HEK293 (cell line): ENCODE results near the gene EPOP.
A peak's percentile ranks its signal among the peaks of the same experiment; 100 is the strongest.

Experiments used
- CTCF ChIA-PET: fragments of 350-600 bp; formaldehyde crosslinking; extraction: SDS; loops from one replicate; lab custom pipeline; 2021; ENCODE audit warnings: antibody characterized with exemption; lab: Yijun Ruan, JAX
- POLR2A ChIA-PET: fragments of 300-600 bp; formaldehyde crosslinking; extraction: SDS; loops from one replicate; lab custom pipeline; 2020; ENCODE audit warnings: antibody characterized with exemption, inconsistent platforms; lab: Yijun Ruan, JAX
- H3K27ac ChIP-seq: fragments of 200-500 bp; sonication (Bioruptor generic); 2 replicates; pipeline ENCODE4 v1.5.1; 2014; ENCODE audit warnings: low read depth, low read length, control low read depth, inconsistent platforms; ENCODE audit errors: extremely low read depth
- H3K36me3 ChIP-seq, 2 experiments: fragments of 200-500 bp in 1 of 2; sonication (Bioruptor generic) in 1 of 2; 1 replicate in 1 of 2; 2 replicates in 1 of 2; pipeline ENCODE4 v1.5.1; 2014 to 2017; ENCODE audit warnings: inconsistent platforms in 2 of 2, low read length in 2 of 2; ENCODE audit not compliant: control insufficient read depth in 2 of 2, insufficient read depth in 1 of 2
- H3K4me1 ChIP-seq: fragments of 200-500 bp; sonication (Bioruptor generic); 2 replicates; pipeline ENCODE4 v1.5.1; 2014; ENCODE audit warnings: mild to moderate bottlenecking, low read length, inconsistent platforms; ENCODE audit not compliant: control insufficient read depth, insufficient read depth
- H3K4me3 ChIP-seq: 2 replicates; pipeline ENCODE4 v1.5.1; 2011; ENCODE audit warnings: low read depth, mild to moderate bottlenecking, control low read depth, low read length, moderate library complexity
- H3K9me3 ChIP-seq: fragments of 200-500 bp; sonication (Bioruptor generic); 2 replicates; pipeline ENCODE4 v1.5.1; 2014; ENCODE audit warnings: low read depth, low read length, inconsistent platforms; ENCODE audit not compliant: control insufficient read depth, insufficient read depth
- EGR2 ChIP-seq: fragments of 450-650 bp; formaldehyde crosslinking; IDR thresholded peaks from 2 replicates; pipeline ENCODE4 v1.5.1; 2016; ENCODE audit warnings: low read depth, missing biosample characterization, missing genetic modification characterization
- GLIS2 ChIP-seq: fragments of 450-650 bp; formaldehyde crosslinking; IDR thresholded peaks from 2 replicates; pipeline ENCODE4 v1.5.1; 2016; ENCODE audit warnings: missing biosample characterization, missing genetic modification characterization
- HOXA7 ChIP-seq: sonication (generic); formaldehyde crosslinking; IDR thresholded peaks from 2 replicates; pipeline ENCODE4 v1.8.1; 2022; ENCODE audit warnings: missing genetic modification reagents, borderline replicate concordance
- IKZF3 ChIP-seq: fragments of 450-650 bp; IDR thresholded peaks from 2 replicates; pipeline ENCODE4 v1.5.0; 2018; ENCODE audit warnings: missing biosample characterization, mild to moderate bottlenecking, missing genetic modification characterization, moderate library complexity
- KLF10 ChIP-seq: fragments of 450-650 bp; IDR thresholded peaks from 2 replicates; pipeline ENCODE4 v1.5.1; 2018; ENCODE audit warnings: missing biosample characterization, mild to moderate bottlenecking, missing genetic modification characterization
- KLF16 ChIP-seq: fragments of 450-650 bp; formaldehyde crosslinking; IDR thresholded peaks from 2 replicates; pipeline ENCODE4 v1.5.1; 2017; ENCODE audit warnings: missing biosample characterization, missing genetic modification characterization
- KLF17 ChIP-seq: fragments of 450-650 bp; formaldehyde crosslinking; IDR thresholded peaks from 2 replicates; pipeline ENCODE4 v1.5.1; 2016; ENCODE audit warnings: missing biosample characterization, missing genetic modification characterization
- OSR2 ChIP-seq: fragments of 450-650 bp; formaldehyde crosslinking; IDR thresholded peaks from 2 replicates; pipeline ENCODE4 v1.5.1; 2016; ENCODE audit warnings: missing biosample characterization, missing genetic modification characterization
- PATZ1 ChIP-seq: fragments of 450-650 bp; formaldehyde crosslinking; IDR thresholded peaks from 2 replicates; pipeline ENCODE4 v1.5.1; 2016; ENCODE audit warnings: missing biosample characterization, missing genetic modification characterization
- SP2 ChIP-seq: fragments of 450-650 bp; formaldehyde crosslinking; IDR thresholded peaks from 2 replicates; pipeline ENCODE4 v1.5.1; 2016; ENCODE audit warnings: missing biosample characterization, missing genetic modification characterization
- ZBTB8A ChIP-seq: fragments of 450-650 bp; formaldehyde crosslinking; IDR thresholded peaks from 2 replicates; pipeline ENCODE4 v1.5.1; 2016; ENCODE audit warnings: missing biosample characterization, missing genetic modification characterization
- ZFP3 ChIP-seq: fragments of 450-650 bp; formaldehyde crosslinking; IDR thresholded peaks from 2 replicates; pipeline ENCODE4 v1.5.1; 2016; ENCODE audit warnings: low read depth, missing biosample characterization, missing genetic modification characterization
- ZFP41 ChIP-seq: fragments of 450-650 bp; formaldehyde crosslinking; IDR thresholded peaks from 2 replicates; pipeline ENCODE4 v1.5.1; 2016; ENCODE audit warnings: missing biosample characterization, missing genetic modification characterization, borderline replicate concordance
- ZNF121 ChIP-seq: fragments of 450-650 bp; formaldehyde crosslinking; IDR thresholded peaks from 2 replicates; pipeline ENCODE4 v1.5.1; 2016; ENCODE audit warnings: missing biosample characterization, missing genetic modification characterization
- ZNF211 ChIP-seq: fragments of 450-650 bp; formaldehyde crosslinking; IDR thresholded peaks from 2 replicates; pipeline ENCODE4 v1.5.1; 2016; ENCODE audit warnings: low read depth, missing biosample characterization, missing genetic modification characterization
- ZNF391 ChIP-seq: fragments of 450-650 bp; formaldehyde crosslinking; IDR thresholded peaks from 2 replicates; pipeline ENCODE4 v1.5.1; 2016; ENCODE audit warnings: low read depth, missing biosample characterization, missing genetic modification characterization, borderline replicate concordance
- ZNF398 ChIP-seq: fragments of 450-650 bp; formaldehyde crosslinking; IDR thresholded peaks from 2 replicates; pipeline ENCODE4 v1.5.1; 2017; ENCODE audit warnings: missing biosample characterization, missing genetic modification characterization
- ZNF544 ChIP-seq: fragments of 450-650 bp; formaldehyde crosslinking; IDR thresholded peaks from 2 replicates; pipeline ENCODE4 v1.5.0; 2017; ENCODE audit warnings: missing biosample characterization, missing genetic modification characterization
- ZNF561 ChIP-seq: fragments of 450-650 bp; IDR thresholded peaks from 2 replicates; pipeline ENCODE4 v1.5.1; 2018; ENCODE audit warnings: missing biosample characterization, missing genetic modification characterization, borderline replicate concordance
- ZNF596 ChIP-seq: fragments of 450-650 bp; IDR thresholded peaks from 2 replicates; pipeline ENCODE4 v1.5.0; 2018; ENCODE audit warnings: missing biosample characterization, mild to moderate bottlenecking, missing genetic modification characterization, moderate library complexity
- ZNF610 ChIP-seq: fragments of 450-650 bp; formaldehyde crosslinking; IDR thresholded peaks from 2 replicates; pipeline ENCODE4 v1.5.1; 2016; ENCODE audit warnings: missing biosample characterization, missing genetic modification characterization, borderline replicate concordance
- ZNF629 ChIP-seq: fragments of 450-650 bp; formaldehyde crosslinking; IDR thresholded peaks from 2 replicates; pipeline ENCODE4 v1.5.1; 2017; ENCODE audit warnings: missing biosample characterization, missing genetic modification characterization
- ZNF660 ChIP-seq: fragments of 450-650 bp; IDR thresholded peaks from 2 replicates; pipeline ENCODE4 v1.5.1; 2018; ENCODE audit warnings: missing biosample characterization, mild to moderate bottlenecking, missing genetic modification characterization
- ZNF670 ChIP-seq: fragments of 450-650 bp; formaldehyde crosslinking; IDR thresholded peaks from 2 replicates; pipeline ENCODE4 v1.5.1; 2016; ENCODE audit warnings: missing biosample characterization, missing genetic modification characterization, low read depth
- ZNF747 ChIP-seq: fragments of 450-650 bp; formaldehyde crosslinking; IDR thresholded peaks from 2 replicates; pipeline ENCODE4 v1.5.1; 2016; ENCODE audit warnings: missing biosample characterization, missing genetic modification characterization
- ZNF843 ChIP-seq: fragments of 450-650 bp; formaldehyde crosslinking; IDR thresholded peaks from 2 replicates; pipeline ENCODE4 v1.5.1; 2016; ENCODE audit warnings: missing biosample characterization, missing genetic modification characterization
- ZSCAN16 ChIP-seq: fragments of 450-650 bp; formaldehyde crosslinking; IDR thresholded peaks from 2 replicates; pipeline ENCODE4 v1.5.1; 2016; ENCODE audit warnings: missing biosample characterization, missing genetic modification characterization
- ZSCAN5A ChIP-seq: fragments of 450-650 bp; formaldehyde crosslinking; IDR thresholded peaks from 2 replicates; pipeline ENCODE4 v1.5.1; 2016; ENCODE audit warnings: missing biosample characterization, missing genetic modification characterization
- TF ChIP-seq, protein P1 (sequence below): fragments of 450-650 bp; formaldehyde crosslinking; IDR thresholded peaks from 2 replicates; pipeline ENCODE4 v1.5.1; 2017; ENCODE audit warnings: missing biosample characterization, mild to moderate bottlenecking, missing genetic modification characterization, moderate library complexity

EPOP gene

DNA sequence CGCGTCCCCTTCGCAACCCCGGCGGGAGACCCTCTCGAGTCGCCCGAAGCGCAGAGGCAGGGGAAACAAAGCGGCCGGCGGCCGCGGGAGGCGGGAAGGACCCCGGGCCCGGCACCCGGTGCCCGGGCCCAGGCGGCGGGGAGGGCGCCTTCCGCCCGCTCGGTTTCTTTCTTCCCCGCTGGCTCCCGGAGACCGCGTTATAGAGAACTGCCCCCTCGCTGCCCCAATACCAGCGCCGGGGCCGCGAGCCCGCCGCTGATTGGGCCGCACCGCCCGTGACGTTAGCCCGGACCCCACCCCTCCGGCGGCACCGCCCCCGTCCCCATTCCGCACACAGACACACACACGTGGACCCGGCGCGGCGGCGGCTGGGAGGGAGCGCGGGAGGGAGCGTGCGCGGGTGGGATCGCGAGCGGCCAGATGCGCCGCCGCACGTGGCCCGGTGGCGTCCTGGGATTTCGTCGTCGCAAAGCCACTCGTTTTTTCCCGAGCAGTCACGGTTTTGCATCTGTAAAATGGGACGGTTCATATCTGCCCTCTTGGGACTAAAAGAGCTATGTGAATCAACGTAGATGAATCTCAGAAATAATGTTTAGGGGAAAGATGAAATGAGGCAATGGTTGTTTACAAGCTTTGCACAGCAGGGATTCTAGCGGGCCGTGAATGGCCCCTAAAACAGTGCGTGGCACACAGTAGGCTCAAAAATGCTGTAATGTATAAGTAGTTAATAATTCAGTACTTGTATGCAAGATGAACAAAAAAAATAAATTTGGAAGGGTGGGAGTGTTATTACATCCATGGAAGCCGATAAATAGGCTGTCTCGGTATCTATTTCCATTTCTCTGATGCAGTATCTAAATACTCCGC is at the start of gene EPOP:
Gene EPOP, minus strand, starts transcription at position 209 of the 867 bp plus-strand sequence. CDS start 462 bp downstream, outside the sequence.
- ChIA-PET POLR2A (interaction anchor here (0.9 to 1.9 kb wide), 5 partner anchors 13 to 525 kb away, joined by 3 to 8 read pairs (median 3); partner anchors contain the start of genes MLLT6 and RPL19), CTCF (interaction anchor here (0.6 to 4.6 kb wide), 14 partner anchors 7 to 220 kb away, joined by 3 to 60 read pairs (median 4); no protein-coding TSS in a partner anchor)
- Histone ChIP-seq H3K9me3 (no peaks in the 10 kb centered on the region), H3K4me3 (peak within 1 kb of the TSS; percentile 45), H3K27ac (peak within 1 kb of the TSS; percentile 8; the same call in 1 of the 2 replicates), H3K4me1 (peaks cover 18% of the 10 kb centered on the region), H3K36me3 (no peaks in the 10 kb centered on the region)
- TF ChIP-seq ZNF660 (tag by site-specific recombination) (0 out of 2 replicates have a peak, but pooled peaks have one; percentile 24), KLF17 (tag by site-specific recombination) (peak; percentile 88), HOXA7 (CRISPR knock-in tag) (no peak), ZNF561 (tag by site-specific recombination) (peak; percentile 80; the same call in 1 of the 2 replicates), ZNF670 (no peak), ZSCAN5A (tag by site-specific recombination) (peak; percentile 36; the same call in 1 of the 2 replicates), EGR2 (tag by site-specific recombination) (peak; percentile 81), OSR2 (tag by site-specific recombination) (no peak), ZNF629 (tag by site-specific recombination) (0 out of 2 replicates have a peak, but pooled peaks have one; percentile 45), ZBTB8A (tag by site-specific recombination) (peak; percentile 87), IKZF3 (tag by site-specific recombination) (0 out of 2 replicates have a peak, but pooled peaks have one; percentile 37), PATZ1 (tag by site-specific recombination) (peak; percentile 74), ZNF843 (tag by site-specific recombination) (peak; percentile 18; the same call in 1 of the 2 replicates), ZNF211 (tag by site-specific recombination) (no peak), ZNF596 (no peak), ZSCAN16 (tag by site-specific recombination) (0 out of 2 replicates have a peak, but pooled peaks have one; percentile 45), ZNF391 (tag by site-specific recombination) (no peak), KLF16 (tag by site-specific recombination) (peak; percentile 64), ZNF398 (tag by site-specific recombination) (peak; percentile 79), ZFP3 (tag by site-specific recombination) (no peak), ZNF121 (tag by site-specific recombination) (0 out of 2 replicates have a peak, but pooled peaks have one; percentile 26), SP2 (tag by site-specific recombination) (peak; percentile 83), KLF10 (peak; percentile 96), GLIS2 (tag by site-specific recombination) (no peak), ZNF610 (tag by site-specific recombination) (peak; percentile 67; the same call in 1 of the 2 replicates), ZNF544 (tag by site-specific recombination) (no peak), ZNF747 (tag by site-specific recombination) (no peak), ZFP41 (tag by site-specific recombination) (no peak)
- TF ChIP-seq, protein P1, sequence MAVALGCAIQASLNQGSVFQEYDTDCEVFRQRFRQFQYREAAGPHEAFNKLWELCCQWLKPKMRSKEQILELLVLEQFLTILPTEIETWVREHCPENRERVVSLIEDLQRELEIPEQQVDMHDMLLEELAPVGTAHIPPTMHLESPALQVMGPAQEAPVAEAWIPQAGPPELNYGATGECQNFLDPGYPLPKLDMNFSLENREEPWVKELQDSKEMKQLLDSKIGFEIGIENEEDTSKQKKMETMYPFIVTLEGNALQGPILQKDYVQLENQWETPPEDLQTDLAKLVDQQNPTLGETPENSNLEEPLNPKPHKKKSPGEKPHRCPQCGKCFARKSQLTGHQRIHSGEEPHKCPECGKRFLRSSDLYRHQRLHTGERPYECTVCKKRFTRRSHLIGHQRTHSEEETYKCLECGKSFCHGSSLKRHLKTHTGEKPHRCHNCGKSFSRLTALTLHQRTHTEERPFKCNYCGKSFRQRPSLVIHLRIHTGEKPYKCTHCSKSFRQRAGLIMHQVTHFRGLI (tag by site-specific recombination), result no peak
